H1 (cell line): Measurements from ENCODE around the gene MELTF. TPM values are rescaled to one million over a fixed set of nuclear protein-coding genes. Genes with fewer than 3 reads are reported as not detected.

ENCODE experiments used
- CTCF ChIA-PET: fragments of 300-600 bp; sonication (Branson Sonifier 250); formaldehyde crosslinking; loops from one replicate; lab custom pipeline; 2021; ENCODE audit not compliant: partially characterized antibody; lab: Charles Lee
- POLR2A ChIA-PET: fragments of 300-600 bp; sonication (Branson Sonifier 250); formaldehyde crosslinking; loops from one replicate; lab custom pipeline; 2021; ENCODE audit warnings: inconsistent platforms; ENCODE audit not compliant: partially characterized antibody; lab: Charles Lee
- DNase-seq, 2 experiments: peaks; one replicate each; pipeline versions ENCODE4 v3.0.0 to v3.0.0-alpha.2; 2010 to 2022; ENCODE audit warnings: low spot score in 2 of 2, low read depth in 1 of 2, mixed read lengths in 1 of 2
- FAIRE-seq: peaks from 2 replicates; lab custom pipeline; 2011; peaks lifted over from hg19 to GRCh38; lab: Jason Lieb, UNC
- H2AFZ ChIP-seq: 2 replicates; pipeline ENCODE4 v1.8.1; 2012; ENCODE audit warnings: low read length, inconsistent platforms
- H2AK5ac ChIP-seq: 2 replicates; pipeline ENCODE4 v1.6.1; 2013; ENCODE audit warnings: low read depth, low read length
- H2BK120ac ChIP-seq: replicated peaks from 2 replicates; pipeline ENCODE3; 2013; ENCODE audit warnings: low read depth, low read length, inconsistent platforms
- H2BK12ac ChIP-seq: 2 replicates; pipeline ENCODE4 v1.6.1; 2013; ENCODE audit warnings: low read depth, low read length
- H2BK15ac ChIP-seq: 2 replicates; pipeline ENCODE4 v1.6.1; 2013; ENCODE audit warnings: low read length
- H2BK20ac ChIP-seq: 2 replicates; pipeline ENCODE4 v1.6.1; 2013; ENCODE audit warnings: low read length
- H2BK5ac ChIP-seq: 2 replicates; pipeline ENCODE4 v1.6.1; 2013; ENCODE audit warnings: low read depth, low read length
- H3K14ac ChIP-seq: 2 replicates; pipeline ENCODE4 v1.6.1; 2013; ENCODE audit warnings: inconsistent platforms; ENCODE audit not compliant: insufficient read length
- H3K18ac ChIP-seq: 2 replicates; pipeline ENCODE4 v1.6.1; 2013; ENCODE audit warnings: low read length; ENCODE audit errors: extremely low read depth
- H3K23ac ChIP-seq: 2 replicates; pipeline ENCODE4 v1.6.1; 2013; ENCODE audit warnings: inconsistent platforms; ENCODE audit not compliant: insufficient read length
- H3K23me2 ChIP-seq: 2 replicates; pipeline ENCODE4 v1.6.1; 2013; ENCODE audit warnings: low read depth, low read length
- H3K27ac ChIP-seq: 2 replicates; pipeline ENCODE4 v1.6.1; 2011; ENCODE audit warnings: low read depth, low read length, inconsistent platforms
- H3K27me3 ChIP-seq, 4 experiments: replicated peaks in 1 of 4; 1 replicate in 1 of 4; 2 replicates in 3 of 4; pipeline versions ENCODE4 v1.6.1 to v1.8.1; 2011 to 2013; ENCODE audit warnings: low read length in 3 of 4, mild to moderate bottlenecking in 3 of 4, inconsistent platforms in 2 of 4, mixed read lengths in 2 of 4, moderate library complexity in 1 of 4; ENCODE audit not compliant: control insufficient read depth in 3 of 4, insufficient read depth in 3 of 4; ENCODE audit errors: extremely low read depth in 1 of 4
- H3K36me3 ChIP-seq, 4 experiments: 2 replicates each; pipeline versions ENCODE4 v1.6.1 to v1.8.1; 2011 to 2013; ENCODE audit warnings: mild to moderate bottlenecking in 4 of 4, low read length in 3 of 4, moderate library complexity in 2 of 4, control low read depth in 1 of 4, inconsistent platforms in 1 of 4; ENCODE audit not compliant: insufficient read depth in 4 of 4, control insufficient read depth in 2 of 4
- H3K4ac ChIP-seq: replicated peaks from 2 replicates; pipeline ENCODE3; 2013; ENCODE audit warnings: low read length, low read depth, mixed read lengths, inconsistent platforms; ENCODE audit not compliant: insufficient read length
- H3K4me1 ChIP-seq, 4 experiments: replicated peaks in 1 of 4; 1 replicate in 1 of 4; 2 replicates in 3 of 4; pipeline versions ENCODE4 v1.6.1 to v1.8.1; 2011 to 2013; ENCODE audit warnings: low read length in 3 of 4, inconsistent platforms in 2 of 4, mixed read lengths in 1 of 4; ENCODE audit not compliant: insufficient read depth in 4 of 4, control insufficient read depth in 3 of 4
- H3K4me2 ChIP-seq, 2 experiments: 2 replicates each; pipeline versions ENCODE4 v1.6.1 to v1.8.1; 2011 to 2013; ENCODE audit warnings: low read depth in 2 of 2, low read length in 2 of 2, control low read depth in 1 of 2, inconsistent platforms in 1 of 2, mild to moderate bottlenecking in 1 of 2; ENCODE audit not compliant: insufficient read depth in 1 of 2
- H3K4me3 ChIP-seq, 4 experiments: fragments of 200-600, 300-600 bp in 1 of 4; sonication (generic), shearing (Covaris generic), sonication (Bioruptor Twin) in 1 of 4; 2 replicates each; pipeline versions ENCODE4 v1.5.1 to v1.8.1; 2011 to 2016; ENCODE audit warnings: low read length in 4 of 4, low read depth in 3 of 4, control low read depth in 2 of 4, inconsistent platforms in 2 of 4, mild to moderate bottlenecking in 2 of 4, mixed read lengths in 1 of 4, moderate library complexity in 1 of 4; ENCODE audit not compliant: insufficient read depth in 2 of 4; ENCODE audit errors: extremely low read depth in 1 of 4
- H3K56ac ChIP-seq: replicated peaks from 2 replicates; pipeline ENCODE3; 2013; ENCODE audit warnings: low read depth, mild to moderate bottlenecking, mixed read lengths, low read length, inconsistent platforms; ENCODE audit not compliant: insufficient read length
- H3K79me1 ChIP-seq: 2 replicates; pipeline ENCODE4 v1.6.1; 2013; ENCODE audit warnings: low read depth, low read length, control low read depth
- H3K79me2 ChIP-seq, 2 experiments: 2 replicates each; pipeline versions ENCODE4 v1.6.1 to v1.8.1; 2012 to 2013; ENCODE audit warnings: low read length in 2 of 2, mild to moderate bottlenecking in 2 of 2, inconsistent platforms in 1 of 2; ENCODE audit not compliant: insufficient read depth in 2 of 2, control insufficient read depth in 1 of 2
- H3K9ac ChIP-seq, 4 experiments: replicated peaks in 1 of 4; 1 replicate in 1 of 4; 2 replicates in 3 of 4; pipeline versions ENCODE4 v1.6.1 to v1.8.1; 2011 to 2013; ENCODE audit warnings: low read depth in 3 of 4, low read length in 3 of 4, control low read depth in 2 of 4, mild to moderate bottlenecking in 2 of 4, moderate library complexity in 2 of 4, inconsistent platforms in 1 of 4; ENCODE audit errors: extremely low read depth in 1 of 4
- H3K9me3 ChIP-seq, 2 experiments: 2 replicates each; pipeline versions ENCODE4 v1.6.1 to v1.8.1; 2012 to 2013; ENCODE audit warnings: mild to moderate bottlenecking in 2 of 2, moderate library complexity in 2 of 2, control low read depth in 1 of 2, inconsistent platforms in 1 of 2, low read depth in 1 of 2, low read length in 1 of 2, mixed read lengths in 1 of 2; ENCODE audit not compliant: insufficient read depth in 2 of 2
- H4K20me1 ChIP-seq, 2 experiments: replicated peaks in 1 of 2; 2 replicates each; pipeline versions ENCODE3 to v1.8.1; 2011 to 2013; ENCODE audit warnings: inconsistent platforms in 2 of 2, low read length in 2 of 2, mild to moderate bottlenecking in 1 of 2; ENCODE audit not compliant: insufficient read depth in 2 of 2, control insufficient read depth in 1 of 2
- H4K5ac ChIP-seq: 2 replicates; pipeline ENCODE4 v1.6.1; 2013; ENCODE audit warnings: low read length, low read depth, mixed read lengths, inconsistent platforms; ENCODE audit not compliant: insufficient read length
- H4K8ac ChIP-seq: 2 replicates; pipeline ENCODE4 v1.8.0; 2013; ENCODE audit warnings: mild to moderate bottlenecking, moderate library complexity, low read length, inconsistent platforms; ENCODE audit not compliant: insufficient read depth; ENCODE audit errors: extremely low read depth
- H4K91ac ChIP-seq: replicated peaks from 2 replicates; pipeline ENCODE3; 2013; ENCODE audit warnings: low read length, mixed read lengths, inconsistent platforms; ENCODE audit not compliant: insufficient read length
- BACH1 ChIP-seq: IDR thresholded peaks from 2 replicates; pipeline ENCODE4 v1.6.1; 2012; ENCODE audit warnings: low read length, improper control_type of control experiment
- CHD2 ChIP-seq: IDR thresholded peaks from 2 replicates; pipeline ENCODE4 v1.6.1; 2012; ENCODE audit warnings: low read length, improper control_type of control experiment
- CTBP2 ChIP-seq: IDR thresholded peaks from 2 replicates; pipeline ENCODE4 v1.7.0; 2011; ENCODE audit warnings: borderline replicate concordance, mild to moderate bottlenecking, moderate library complexity, mixed read lengths, low read length; ENCODE audit not compliant: insufficient read depth, insufficient read length
- MAX ChIP-seq: IDR thresholded peaks from 2 replicates; pipeline ENCODE4 v1.6.1; 2012; ENCODE audit warnings: inconsistent platforms
- NANOG ChIP-seq: IDR thresholded peaks from 2 replicates; pipeline ENCODE4 v1.6.1; 2011; ENCODE audit warnings: low read length, low read depth, mild to moderate bottlenecking, inconsistent platforms; ENCODE audit not compliant: insufficient read depth, poor library complexity, severe bottlenecking
- SIRT6 ChIP-seq: IDR thresholded peaks from one replicate; pipeline ENCODE4 v1.7.1; 2012; ENCODE audit warnings: low read length, inconsistent platforms
- SUZ12 ChIP-seq: fragments of 200-600 bp; sonication (generic); IDR thresholded peaks from 2 replicates; pipeline ENCODE4 v1.6.1; 2012; ENCODE audit warnings: mild to moderate bottlenecking, inconsistent platforms, low read length, moderate library complexity, mixed read lengths
- TAF1 ChIP-seq: IDR thresholded peaks from 2 replicates; pipeline ENCODE4 v1.6.1; 2011; ENCODE audit warnings: mild to moderate bottlenecking, low read depth, low read length
- TBP ChIP-seq: IDR thresholded peaks from 2 replicates; pipeline ENCODE4 v1.6.1; 2011; ENCODE audit warnings: low read depth, low read length, improper control_type of control experiment
- WGBS, 2 experiments: shearing (Covaris generic) in 1 of 2; methylation state at CpG; one replicate each; pipeline versions ENCODE4 v1.1.6 to v1.1.7; 2013 to 2015; ENCODE audit warnings: low lambda C conversion rate in 2 of 2, mixed read lengths in 2 of 2, inconsistent platforms in 1 of 2, low coverage in 1 of 2, missing lambda C conversion rate in 1 of 2; ENCODE audit not compliant: insufficient replicate concordance in 2 of 2, insufficient coverage in 1 of 2, insufficient read length in 1 of 2; ENCODE audit errors: extremely low coverage in 1 of 2, missing lambda C conversion rate in 1 of 2; 5-methylcytosine and 5-hydroxymethylcytosine counted together
- polyA plus RNA-seq, 7 experiments: library from polyadenylated mRNA; depleted of rRNA in 3 of 7; stranded (reverse) in 5 of 7; unstranded in 2 of 7; fragments of >200 nt in 5 of 7; fragments of 200-250 nt in 2 of 7; gene quantifications; 1 replicate in 5 of 7; 2 replicates in 1 of 7; 4 replicates in 1 of 7; pipeline versions ENCODE4 v1.2.1 to v1.2.3, GENCODE V29; 2011 to 2013; ENCODE audit warnings: missing spikeins in 2 of 7, mixed read lengths in 2 of 7
- total RNA-seq: library from RNA; stranded (reverse); fragmentation: NEBNext Ultra II Directional; extraction: Animal tissue kit (Norgen Biotek cat#: 25700); gene quantifications from 2 replicates; pipeline ENCODE4 v1.2.1, GENCODE V29; 2021
- TF ChIP-seq, protein P1 (sequence below): IDR thresholded peaks from 2 replicates; pipeline ENCODE4 v1.6.1; 2011; ENCODE audit warnings: low read length, improper control_type of control experiment

Gene MELTF
- total and polyA plus RNA-seq, 2 of the 8 experiments (the other 6 are each of a cell fraction or from before 2014, with no cell fraction given) = 1.7 to 3.5 TPM

DNA sequence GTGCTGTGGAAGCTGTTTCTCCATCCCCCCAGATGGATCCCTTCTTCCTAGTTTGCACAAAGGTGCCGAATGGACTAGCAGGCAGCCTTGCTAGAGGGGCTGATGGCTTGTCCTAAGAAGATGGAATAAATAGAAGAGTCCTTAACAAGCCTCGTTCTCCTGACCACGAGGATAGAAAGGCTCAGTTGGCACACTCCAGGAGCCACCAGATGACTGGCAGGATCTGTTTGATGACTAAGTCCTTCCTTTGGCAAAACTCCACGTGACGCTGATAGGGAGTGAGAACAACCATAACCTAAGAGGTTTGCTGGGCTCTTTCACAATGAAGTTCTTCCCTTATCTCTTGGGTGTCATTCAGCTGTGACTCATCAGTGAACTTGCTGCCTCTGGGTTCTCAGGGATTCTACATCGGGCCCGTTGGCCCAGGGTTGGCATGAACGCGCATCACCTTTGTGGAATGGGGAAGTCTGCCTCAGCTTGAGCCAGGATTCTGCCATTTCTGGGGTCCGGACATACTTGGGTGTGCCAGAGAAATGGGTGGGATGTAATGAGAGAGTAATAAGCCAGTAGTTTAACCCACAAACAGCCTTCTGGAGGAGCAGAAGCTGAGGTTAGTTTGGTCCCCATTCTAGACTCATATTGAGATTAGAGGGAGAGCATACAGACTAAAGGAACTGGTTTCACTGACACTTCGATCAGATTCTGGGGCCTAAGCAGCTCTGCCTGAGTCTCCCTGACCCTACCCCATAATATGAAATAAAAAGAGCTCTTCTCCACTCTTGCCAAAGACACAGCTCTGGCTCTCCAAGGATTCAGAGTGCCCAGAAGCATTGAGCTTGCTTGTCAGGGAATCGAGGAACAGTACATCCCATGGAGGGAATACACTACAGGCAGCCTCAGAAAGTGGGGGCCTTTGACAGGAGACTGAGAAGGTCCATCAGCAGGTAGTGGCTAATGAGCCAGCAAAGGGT lies 2.0 kb upstream of the MELTF start:
- CTCF ChIA-PET = interaction anchor here (0.7 to 16.7 kb wide), 11 partner anchors 8 to 470 kb away, joined by 3 to 245 read pairs (median 4); partner anchors contain the start of gene NCBP2
- TF ChIP-seq SUZ12 (no peak), CTBP2 (no peak), TAF1 (no peak), SIRT6 (no peak), MAX (no peak), NANOG (no peak), TBP (no peak), CHD2 (no peak), BACH1 (no peak)
- TF ChIP-seq, protein P1, sequence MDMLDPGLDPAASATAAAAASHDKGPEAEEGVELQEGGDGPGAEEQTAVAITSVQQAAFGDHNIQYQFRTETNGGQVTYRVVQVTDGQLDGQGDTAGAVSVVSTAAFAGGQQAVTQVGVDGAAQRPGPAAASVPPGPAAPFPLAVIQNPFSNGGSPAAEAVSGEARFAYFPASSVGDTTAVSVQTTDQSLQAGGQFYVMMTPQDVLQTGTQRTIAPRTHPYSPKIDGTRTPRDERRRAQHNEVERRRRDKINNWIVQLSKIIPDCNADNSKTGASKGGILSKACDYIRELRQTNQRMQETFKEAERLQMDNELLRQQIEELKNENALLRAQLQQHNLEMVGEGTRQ = no peak

More for the DNA sequence above, 2.0 kb upstream of the MELTF start:
- H4K91ac ChIP-seq = no peak overlapping the region
- H2BK20ac ChIP-seq = no peak overlapping the region
- H3K56ac ChIP-seq = no peak overlapping the region
- H3K9ac ChIP-seq = no peak overlapping the region
- 90% methylated on average over 12 of the region's 12 CpGs; no CpG with 5 or more reads in 1 of the 2 experiments for WGBS, 2 experiments
- no peak overlapping the region for H4K8ac ChIP-seq
- H3K18ac ChIP-seq = no peak overlapping the region
- no peak overlapping the region for H4K5ac ChIP-seq
- H3K23me2 ChIP-seq = peaks cover 9% of the 10 kb centered on the region; the same call in 1 of the 2 replicates
- H2BK15ac ChIP-seq = no peak overlapping the region
- peaks cover 0 to 4% (median 4%) of the 10 kb centered on the region in 4 experiments; a peak in 4 of 7 replicates for H3K4me1 ChIP-seq
- no peaks in the 10 kb centered on the region for H3K36me3 ChIP-seq
- FAIRE-seq (no peak), DNase-seq (no peak)
- H3K4me2 ChIP-seq = no peak overlapping the region; a peak in 1 of 4 replicates
- no peak overlapping the region for H2BK120ac ChIP-seq
- H2AFZ ChIP-seq = no peak overlapping the region
- H2BK12ac ChIP-seq = 0 out of 2 replicates have a peak overlapping the region, but pooled peaks have one; percentile 60
- no peak overlapping the region for H3K23ac ChIP-seq
- H3K27me3 ChIP-seq = peaks cover 9 to 21% (median 19%) of the 10 kb centered on the region in 4 experiments
- H3K9me3 ChIP-seq = no peaks in the 10 kb centered on the region
- H3K4ac ChIP-seq = no peak overlapping the region
- H3K79me1 ChIP-seq = no peaks in the 10 kb centered on the region
- H2BK5ac ChIP-seq = no peak overlapping the region
- H3K4me3 ChIP-seq = no peak overlapping the region
- peaks cover 0 to 4% of the 10 kb centered on the region in 2 experiments for H4K20me1 ChIP-seq
- POLR2A ChIA-PET = interaction anchor here (0.7 to 2.1 kb wide), 4 partner anchors 10 to 24 kb away, joined by 3 to 9 read pairs (median 4); no protein-coding TSS in a partner anchor
- H3K79me2 ChIP-seq = no peaks in the 10 kb centered on the region
- H2AK5ac ChIP-seq = no peak overlapping the region
- H3K14ac ChIP-seq = no peak overlapping the region
- H3K27ac ChIP-seq = no peak overlapping the region
